DND-41 (cell line): Measurements from ENCODE around the gene CIBAR2.

Experiments
- EZH2 ChIP-seq: IDR thresholded peaks from 3 replicates; pipeline ENCODE4 v1.6.1; 2012; ENCODE audit warnings: borderline replicate concordance, low read depth, mild to moderate bottlenecking, moderate library complexity, low read length, inconsistent platforms; ENCODE audit not compliant: severe bottlenecking
- TF ChIP-seq, protein P1 (sequence below): IDR thresholded peaks from 2 replicates; pipeline ENCODE4 v1.5.1; 2012; ENCODE audit warnings: borderline replicate concordance, low read length, moderate library complexity, mild to moderate bottlenecking; ENCODE audit not compliant: poor library complexity, severe bottlenecking; ENCODE audit errors: extremely low read depth

- TF ChIP-seq, protein P1, sequence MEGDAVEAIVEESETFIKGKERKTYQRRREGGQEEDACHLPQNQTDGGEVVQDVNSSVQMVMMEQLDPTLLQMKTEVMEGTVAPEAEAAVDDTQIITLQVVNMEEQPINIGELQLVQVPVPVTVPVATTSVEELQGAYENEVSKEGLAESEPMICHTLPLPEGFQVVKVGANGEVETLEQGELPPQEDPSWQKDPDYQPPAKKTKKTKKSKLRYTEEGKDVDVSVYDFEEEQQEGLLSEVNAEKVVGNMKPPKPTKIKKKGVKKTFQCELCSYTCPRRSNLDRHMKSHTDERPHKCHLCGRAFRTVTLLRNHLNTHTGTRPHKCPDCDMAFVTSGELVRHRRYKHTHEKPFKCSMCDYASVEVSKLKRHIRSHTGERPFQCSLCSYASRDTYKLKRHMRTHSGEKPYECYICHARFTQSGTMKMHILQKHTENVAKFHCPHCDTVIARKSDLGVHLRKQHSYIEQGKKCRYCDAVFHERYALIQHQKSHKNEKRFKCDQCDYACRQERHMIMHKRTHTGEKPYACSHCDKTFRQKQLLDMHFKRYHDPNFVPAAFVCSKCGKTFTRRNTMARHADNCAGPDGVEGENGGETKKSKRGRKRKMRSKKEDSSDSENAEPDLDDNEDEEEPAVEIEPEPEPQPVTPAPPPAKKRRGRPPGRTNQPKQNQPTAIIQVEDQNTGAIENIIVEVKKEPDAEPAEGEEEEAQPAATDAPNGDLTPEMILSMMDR: no peak
- TF ChIP-seq EZH2: no peak
Observed at GRCh38 chr16:85130705-85131028, 18.4 kb upstream of the CIBAR2 start.
